Activated naive CD4-positive, alpha-beta T cell treated with Interleukin-2 at 50 U/mL for 16 hours (primary cell): ENCODE results near the gene BST1.

ENCODE experiments used
- DNase-seq: peaks from one replicate; pipeline ENCODE4 v3.0.0-alpha.2; 2020

Gene BST1

GRCh38 chr4:15676899-15677298, 26.0 kb upstream of the BST1 start:
- DNase-seq = no peak

GRCh38 chr4:15677507-15677988, 25.3 kb upstream of the BST1 start:
- DNase-seq = no peak

GRCh38 chr4:15681067-15681371, 21.8 kb upstream of the BST1 start:
- no peak for DNase-seq

- DNase-seq = peak; percentile 97
Observed at GRCh38 chr4:15681372-15682241, 21.3 kb upstream of the BST1 start, which contains the start of gene FAM200B. TSS of gene FAM200B (plus strand) at chr4:15681827. CDS start at chr4:15686978, 5,151 bp downstream.

GRCh38 chr4:15682242-15683142, 20.4 kb upstream of the BST1 start:
- no peak for DNase-seq

- no peak for DNase-seq
Observed at GRCh38 chr4:15683143-15683495, 19.7 kb upstream of the BST1 start.

- DNase-seq = no peak
Observed at GRCh38 chr4:15684498-15684897, 18.4 kb upstream of the BST1 start.

GRCh38 chr4:15688051-15688450, 14.8 kb upstream of the BST1 start:
- DNase-seq = no peak

GRCh38 chr4:15689540-15689939, 13.3 kb upstream of the BST1 start:
- DNase-seq = no peak

- DNase-seq = no peak
Observed at GRCh38 chr4:15690020-15690809, 12.7 kb upstream of the BST1 start.

GRCh38 chr4:15691346-15692135, 11.3 kb upstream of the BST1 start:
- no peak for DNase-seq

GRCh38 chr4:15692602-15693001, 10.3 kb upstream of the BST1 start:
- DNase-seq = no peak

GRCh38 chr4:15694431-15694830, 8.4 kb upstream of the BST1 start:
- DNase-seq = no peak

GRCh38 chr4:15695240-15695699, 7.6 kb upstream of the BST1 start:
- DNase-seq = no peak

- no peak for DNase-seq
Observed at GRCh38 chr4:15695729-15696128, 7.1 kb upstream of the BST1 start.

GRCh38 chr4:15696866-15697265, 6.0 kb upstream of the BST1 start:
- no peak for DNase-seq

- no peak for DNase-seq
Observed at GRCh38 chr4:15703439-15703838, 574 bp downstream of the BST1 start.

- no peak for DNase-seq
Observed at GRCh38 chr4:15704129-15704528, 1.3 kb downstream of the BST1 start.

GRCh38 chr4:15706646-15707362, 3.9 kb downstream of the BST1 start:
- DNase-seq = no peak

- DNase-seq = no peak
Observed at GRCh38 chr4:15707363-15707715, 4.5 kb downstream of the BST1 start.

- DNase-seq = no peak
Observed at GRCh38 chr4:15711762-15712161, 8.9 kb downstream of the BST1 start.

GRCh38 chr4:15712214-15712613, 9.3 kb downstream of the BST1 start:
- no peak for DNase-seq
